Neural cell (in vitro differentiated cells): ENCODE results near the gene TTC23. TPM values are rescaled to one million over a fixed set of nuclear protein-coding genes. Genes with fewer than 3 reads are reported as not detected.

ENCODE experiments used
- H2AFZ ChIP-seq: fragments of 200-600, 300-800 bp; sonication (generic), shearing (Covaris generic); 2 replicates; pipeline ENCODE4 v1.6.0; 2014; ENCODE audit warnings: low read depth, mild to moderate bottlenecking, antibody characterized with exemption, low read length, moderate library complexity
- H3F3A ChIP-seq: fragments of 200-600 bp; shearing (Covaris generic); 2 replicates; pipeline ENCODE4 v1.6.1; 2016; ENCODE audit warnings: mild to moderate bottlenecking, moderate library complexity, mixed read lengths, antibody characterized with exemption, low read length; ENCODE audit not compliant: insufficient read depth, poor library complexity, severe bottlenecking
- H3K27ac ChIP-seq: fragments of 200-600, 300-800 bp; sonication (generic), shearing (Covaris generic); 2 replicates; pipeline ENCODE4 v1.5.1; 2014; ENCODE audit warnings: mild to moderate bottlenecking, low read length, moderate library complexity
- H3K27me3 ChIP-seq: fragments of 300-800, 200-600 bp; sonication (generic), shearing (Covaris generic); 2 replicates; pipeline ENCODE4 v1.6.0; 2014; ENCODE audit warnings: mild to moderate bottlenecking, low read depth, low read length, moderate library complexity; ENCODE audit not compliant: insufficient read depth
- H3K36me3 ChIP-seq: fragments of 300-800, 200-600 bp; sonication (generic), shearing (Covaris generic); 2 replicates; pipeline ENCODE4 v1.5.1; 2014; ENCODE audit warnings: mild to moderate bottlenecking, antibody characterized with exemption, low read length, moderate library complexity; ENCODE audit not compliant: insufficient read depth
- H3K4me2 ChIP-seq: fragments of 300-800, 200-600 bp; sonication (generic), shearing (Covaris generic); 2 replicates; pipeline ENCODE4 v1.6.0; 2014; ENCODE audit warnings: mild to moderate bottlenecking, low read length
- H3K4me3 ChIP-seq: fragments of 300-800, 200-600 bp; sonication (generic), shearing (Covaris generic); 2 replicates; pipeline ENCODE4 v1.5.1; 2014; ENCODE audit warnings: mild to moderate bottlenecking, low read length, moderate library complexity
- H3K79me2 ChIP-seq: fragments of 200-600 bp; shearing (Covaris generic); replicated peaks from 2 replicates; pipeline ENCODE4 v1.6.0; 2014; ENCODE audit warnings: mild to moderate bottlenecking, low read length, moderate library complexity; ENCODE audit not compliant: insufficient read depth
- H3K9ac ChIP-seq: fragments of 300-800, 200-600 bp; sonication (generic), shearing (Covaris generic); 2 replicates; pipeline ENCODE4 v1.6.1; 2016; ENCODE audit warnings: mild to moderate bottlenecking, low read length, mixed read lengths
- H3K9me2 ChIP-seq: fragments of 200-600 bp; shearing (Covaris generic); 2 replicates; pipeline ENCODE4 v1.6.1; 2016; ENCODE audit warnings: mild to moderate bottlenecking, low read length, mixed read lengths; ENCODE audit not compliant: insufficient read depth
- H3K9me3 ChIP-seq: fragments of 200-600, 300-800 bp; sonication (generic), shearing (Covaris generic); 2 replicates; pipeline ENCODE4 v1.6.1; 2016; ENCODE audit warnings: mild to moderate bottlenecking, mixed run types, low read length, moderate library complexity, mixed read lengths
- H4K20me1 ChIP-seq: fragments of 200-600 bp; shearing (Covaris generic); 2 replicates; pipeline ENCODE4 v1.6.1; 2016; ENCODE audit warnings: mild to moderate bottlenecking, mixed run types; ENCODE audit not compliant: insufficient read depth
- CTCF ChIP-seq: fragments of 450-650 bp; IDR thresholded peaks from 2 replicates; pipeline ENCODE4 v1.5.1; 2014; ENCODE audit warnings: antibody characterized with exemption, mild to moderate bottlenecking, moderate library complexity; ENCODE audit not compliant: poor library complexity, severe bottlenecking
- EP300 ChIP-seq: fragments of 450-650 bp; conservative IDR thresholded peaks from 2 replicates; pipeline ENCODE4 v1.6.1; 2014; ENCODE audit warnings: antibody characterized with exemption, mild to moderate bottlenecking, moderate library complexity; ENCODE audit not compliant: poor library complexity, severe bottlenecking
- EZH2 ChIP-seq: fragments of 200-600, 300-800 bp; shearing (Covaris generic), sonication (generic); IDR thresholded peaks from 2 replicates; pipeline ENCODE4 v1.6.1; 2014; ENCODE audit warnings: antibody characterized with exemption, low read length, borderline replicate concordance, mild to moderate bottlenecking; ENCODE audit not compliant: insufficient read depth, poor library complexity, severe bottlenecking
- MXI1 ChIP-seq: fragments of 450-650 bp; conservative IDR thresholded peaks from 2 replicates; pipeline ENCODE4 v1.6.1; 2014; ENCODE audit warnings: antibody characterized with exemption, mild to moderate bottlenecking; ENCODE audit not compliant: poor library complexity, severe bottlenecking
- POLR2AphosphoS5 ChIP-seq: IDR thresholded peaks from 2 replicates; pipeline ENCODE4 v1.6.1; 2012
- RAD21 ChIP-seq: fragments of 450-650 bp; conservative IDR thresholded peaks from 2 replicates; pipeline ENCODE4 v1.6.1; 2014; ENCODE audit warnings: antibody characterized with exemption, mild to moderate bottlenecking, moderate library complexity
- REST ChIP-seq: IDR thresholded peaks from 2 replicates; pipeline ENCODE4 v1.6.1; 2012; ENCODE audit warnings: borderline replicate concordance
- SMC3 ChIP-seq: fragments of 450-650 bp; conservative IDR thresholded peaks from 2 replicates; pipeline ENCODE4 v1.6.1; 2014; ENCODE audit warnings: antibody characterized with exemption, mild to moderate bottlenecking, moderate library complexity; ENCODE audit not compliant: poor library complexity
- TAF1 ChIP-seq: IDR thresholded peaks from 2 replicates; pipeline ENCODE4 v1.6.1; 2012; ENCODE audit warnings: low read depth
- polyA plus RNA-seq: library from polyadenylated mRNA; depleted of rRNA; stranded (reverse); fragments of >200 nt; gene quantifications from 2 replicates; pipeline ENCODE4 v1.2.3, GENCODE V29; 2014

The TTC23 gene
- polyA plus RNA-seq, 1 donor from 2014 or later: 6.2 TPM

- H3K27me3 ChIP-seq: peaks cover 12% of the 10 kb centered on the region
- H4K20me1 ChIP-seq: no peaks in the 10 kb centered on the region
- H3K9me2 ChIP-seq: no peaks in the 10 kb centered on the region
- no peak overlapping the region for H2AFZ ChIP-seq
- TF ChIP-seq CTCF (no peak), REST (no peak), POLR2AphosphoS5 (no peak), MXI1 (no peak), SMC3 (no peak), EP300 (no peak), EZH2 (no peak), TAF1 (no peak), RAD21 (no peak)
- H3K79me2 ChIP-seq: no peaks in the 10 kb centered on the region
- H3K4me3 ChIP-seq: no peak overlapping the region
- H3K9ac ChIP-seq: no peak overlapping the region
- H3K36me3 ChIP-seq: no peaks in the 10 kb centered on the region
- H3K9me3 ChIP-seq: no peaks in the 10 kb centered on the region
- no peaks in the 10 kb centered on the region for H3F3A ChIP-seq
- H3K4me2 ChIP-seq: no peak overlapping the region
- H3K27ac ChIP-seq: no peak overlapping the region
Observed at GRCh38 chr15:99096894-99097426, 152.4 kb downstream of the TTC23 start.

- Histone ChIP-seq H3K79me2 (no peaks in the 10 kb centered on the region), H3K4me2 (no peak overlapping the region), H2AFZ (no peak overlapping the region), H3K9ac (no peak overlapping the region), H3K27me3 (peaks cover 12% of the 10 kb centered on the region), H3K9me3 (no peaks in the 10 kb centered on the region), H4K20me1 (no peaks in the 10 kb centered on the region), H3K27ac (no peak overlapping the region), H3K9me2 (no peaks in the 10 kb centered on the region), H3F3A (no peaks in the 10 kb centered on the region), H3K36me3 (no peaks in the 10 kb centered on the region), H3K4me3 (no peak overlapping the region)
- no peak for TF ChIP-seq CTCF
- TF ChIP-seq TAF1: no peak
- TF ChIP-seq EP300: no peak
- no peak for TF ChIP-seq SMC3
- no peak for TF ChIP-seq MXI1
- no peak for TF ChIP-seq POLR2AphosphoS5
- no peak for TF ChIP-seq EZH2
- TF ChIP-seq RAD21: no peak
- TF ChIP-seq REST: no peak
Observed at GRCh38 chr15:99096173-99096893, 153.0 kb downstream of the TTC23 start.
